ENCODE measurements around the gene SERPINE3.

DNA sequence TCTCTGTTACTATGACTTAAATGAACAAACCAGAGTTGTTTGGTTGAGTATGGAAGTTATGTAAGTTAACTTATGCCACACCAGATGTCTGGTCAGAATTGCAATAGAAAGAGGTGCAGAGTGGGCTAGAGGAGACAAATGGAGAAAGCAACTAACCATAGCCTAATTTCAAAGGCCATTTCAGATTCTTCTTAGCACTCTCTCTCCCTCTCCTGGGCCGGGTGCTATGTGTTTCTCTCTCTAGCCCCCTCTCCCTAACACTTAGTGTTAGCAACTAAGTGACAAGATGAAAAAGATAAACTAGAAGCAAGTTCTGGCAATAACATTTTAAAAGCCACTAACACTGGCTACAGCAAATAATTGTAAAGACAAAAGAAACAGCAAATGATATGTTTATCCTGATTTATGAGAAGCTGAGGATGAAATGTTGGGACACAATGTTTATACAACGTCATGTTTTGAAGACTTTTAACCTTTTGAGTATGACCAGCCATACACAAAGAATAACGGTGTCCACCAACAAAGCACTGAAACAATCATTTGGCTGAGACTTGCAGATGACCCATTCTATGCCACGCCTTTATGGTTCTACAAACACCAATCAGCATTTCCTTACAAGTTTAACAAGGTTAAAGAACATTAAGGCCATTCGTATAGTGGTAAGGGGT lies 18.6 kb downstream of the SERPINE3 start:
- TF ChIP-seq, protein P1, sequence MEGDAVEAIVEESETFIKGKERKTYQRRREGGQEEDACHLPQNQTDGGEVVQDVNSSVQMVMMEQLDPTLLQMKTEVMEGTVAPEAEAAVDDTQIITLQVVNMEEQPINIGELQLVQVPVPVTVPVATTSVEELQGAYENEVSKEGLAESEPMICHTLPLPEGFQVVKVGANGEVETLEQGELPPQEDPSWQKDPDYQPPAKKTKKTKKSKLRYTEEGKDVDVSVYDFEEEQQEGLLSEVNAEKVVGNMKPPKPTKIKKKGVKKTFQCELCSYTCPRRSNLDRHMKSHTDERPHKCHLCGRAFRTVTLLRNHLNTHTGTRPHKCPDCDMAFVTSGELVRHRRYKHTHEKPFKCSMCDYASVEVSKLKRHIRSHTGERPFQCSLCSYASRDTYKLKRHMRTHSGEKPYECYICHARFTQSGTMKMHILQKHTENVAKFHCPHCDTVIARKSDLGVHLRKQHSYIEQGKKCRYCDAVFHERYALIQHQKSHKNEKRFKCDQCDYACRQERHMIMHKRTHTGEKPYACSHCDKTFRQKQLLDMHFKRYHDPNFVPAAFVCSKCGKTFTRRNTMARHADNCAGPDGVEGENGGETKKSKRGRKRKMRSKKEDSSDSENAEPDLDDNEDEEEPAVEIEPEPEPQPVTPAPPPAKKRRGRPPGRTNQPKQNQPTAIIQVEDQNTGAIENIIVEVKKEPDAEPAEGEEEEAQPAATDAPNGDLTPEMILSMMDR (IDR thresholded peaks at IDR 0.05): no peak
- no peak for TF ChIP-seq POLR2A (IDR thresholded peaks at IDR 0.05)

Data from testis (tissue), 2 donors.